HEK293 (cell line): ENCODE results near the gene PANX2.

Source experiments
- CTCF ChIP-seq: fragments of 450-650 bp; formaldehyde crosslinking; IDR thresholded peaks from 2 replicates; pipeline ENCODE4 v1.5.1; 2016; ENCODE audit warnings: missing biosample characterization, missing genetic modification characterization
- ZNF510 ChIP-seq: fragments of 450-650 bp; formaldehyde crosslinking; IDR thresholded peaks from 2 replicates; pipeline ENCODE4 v1.5.1; 2018; ENCODE audit warnings: mild to moderate bottlenecking, missing genetic modification characterization, missing biosample characterization; ENCODE audit not compliant: insufficient replicate concordance

DNA sequence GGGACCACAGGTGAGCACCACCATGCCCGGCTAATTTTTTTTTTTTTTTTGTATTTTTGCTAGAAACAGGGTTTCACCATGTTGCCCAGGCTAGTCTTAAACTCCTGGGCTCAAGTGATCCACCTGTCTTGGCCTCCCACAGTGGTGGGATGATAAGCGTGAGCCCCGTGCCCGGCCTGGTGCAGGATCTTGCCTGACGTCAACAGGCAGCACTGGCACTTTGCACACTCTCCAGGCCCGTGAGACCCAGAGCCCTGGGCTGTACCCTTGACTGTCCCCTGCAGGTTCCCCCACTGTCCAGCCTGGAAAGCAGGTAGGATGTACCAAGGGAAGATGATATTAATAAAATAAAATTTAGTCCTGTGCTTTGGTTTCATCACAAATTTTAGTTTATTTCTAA is 29.1 kb upstream of the PANX2 start:
- TF ChIP-seq CTCF (no peak), ZNF510 (tag by site-specific recombination) (no peak)
